ENCODE data around the gene CAP1. TPM values are rescaled to one million over a fixed set of nuclear protein-coding genes. Genes with fewer than 3 reads are reported as not detected.

Gene CAP1
- 100 to 1,000 TPM; 241 to 608 (median 402) TPM for total RNA-seq
- polyA plus RNA-seq = 100 to 1,000 TPM; 124 to 200 (median 182) TPM
- long read RNA-seq, donor 1, transcript CAP1-217 (5 exons, 856 nt) = minor isoform, 6 of 56 reads
- long read RNA-seq, donor 1, transcript CAP1-203 (13 exons, 3,105 nt) = minor isoform, 8 of 56 reads
- long read RNA-seq, donor 1, transcript CAP1-202 (13 exons, 1,496 nt) = minor isoform, 5 of 56 reads
- long read RNA-seq, donor 1, transcript CAP1-206 (13 exons, 2,217 nt) = major isoform, 16 of 56 reads
- long read RNA-seq, donor 1, partial matches to known transcripts = 9 of 56 reads
- long read RNA-seq, donor 1, other reads (novel, unspliced or antisense) = 7 of 56 reads
- long read RNA-seq, donor 2, transcript CAP1-206 (13 exons, 2,217 nt) = major isoform, 10 of 41 reads
- long read RNA-seq, donor 2, transcript CAP1-203 (13 exons, 3,105 nt) = minor isoform, 7 of 41 reads
- long read RNA-seq, donor 2, transcript CAP1-202 (13 exons, 1,496 nt) = major isoform, 10 of 41 reads
- long read RNA-seq, donor 2, partial matches to known transcripts = 11 of 41 reads
- long read RNA-seq, donor 2, other reads (novel, unspliced or antisense) = 0 of 41 reads

DNA sequence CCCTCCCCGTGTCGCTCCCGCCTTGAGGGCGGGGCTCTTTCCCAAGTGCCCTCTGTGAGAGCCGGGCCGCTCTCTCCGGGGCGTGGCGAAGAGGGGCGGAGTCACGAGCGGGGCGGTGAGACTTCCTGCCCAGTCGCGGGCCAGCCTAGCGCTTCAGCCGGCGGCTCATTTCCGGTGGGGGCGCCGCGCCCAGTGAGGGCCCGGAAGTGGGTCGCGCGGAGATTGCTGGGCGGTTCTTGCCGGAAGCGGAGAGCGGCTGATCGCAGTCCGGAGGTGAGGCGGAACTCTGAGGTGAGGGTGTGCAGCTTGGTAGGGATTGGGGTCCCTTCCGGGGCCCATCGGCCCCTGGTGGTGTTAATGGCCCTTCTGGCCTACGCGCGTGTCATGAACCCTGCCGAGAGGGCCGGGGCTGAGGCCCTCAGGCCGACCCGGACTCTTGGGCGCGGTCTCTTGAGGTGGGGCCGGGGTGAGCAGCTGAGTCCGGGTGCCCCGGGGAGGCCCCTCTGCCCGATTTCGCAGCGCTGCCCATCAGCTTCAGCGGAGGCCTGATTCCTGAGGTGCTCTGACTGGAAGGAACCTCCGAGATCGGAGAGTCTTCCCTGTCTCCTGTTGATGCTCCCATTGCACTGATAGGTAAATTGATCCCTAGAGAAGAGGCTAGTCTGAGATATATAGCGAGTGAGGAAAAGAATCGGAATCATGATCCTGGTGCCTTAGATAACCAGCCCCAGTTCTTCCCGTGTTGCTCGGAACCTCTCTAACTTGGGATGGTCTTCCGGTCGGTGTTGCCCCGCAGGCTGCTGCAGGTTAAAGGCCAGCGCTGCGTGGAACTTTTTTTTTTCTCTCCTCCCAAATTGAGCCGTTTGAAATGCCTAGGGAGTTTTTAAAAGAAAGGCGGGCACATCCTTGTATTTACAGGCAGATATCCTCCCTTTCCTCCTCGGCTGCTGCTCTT, at the start of gene CAP1:
Gene CAP1, plus strand, starts transcription at position 219 of the 955 bp plus-strand sequence. CDS start 18,618 bp downstream, outside the sequence.
- DNase-seq = peak; percentile 100
- intact Hi-C loops (cut with DNase I; ENCODE audit: low total_unique reads) = no loop called here
- Histone ChIP-seq H3K36me3 (peaks cover 0 to 28% (median 3%) of the 10 kb centered on the region in 6 donors), H3K27ac (peak within 1 kb of the TSS; percentile 96 to 100 (median 98)), H3K27me3 (replicated peaks in 1 of 7) (no peaks in the 10 kb centered on the region), H3K4me1 (peaks cover 54 to 89% (median 84%) of the 10 kb centered on the region in 6 donors), H3K4me3 (peak within 1 kb of the TSS; percentile 65 to 99 (median 96)), H3K9me3 (no peaks in the 10 kb centered on the region)
- WGBS, 5 donors = 0 to 1% (median 1%) methylated on average over 27 to 65 of the region's 65 CpGs
- TF ChIP-seq POLR2AphosphoS5 (IDR thresholded peaks at IDR 0.05) (peak; percentile 93 to 99 (median 94)), CTCF (IDR thresholded peaks at IDR 0.05 in 8 of 11, conservative IDR thresholded peaks at IDR 0.05 in 3 of 11) (peak in 3 of 11 experiments; percentile 9 to 47 (median 32)), POLR2A (IDR thresholded peaks at IDR 0.05) (no peak)

DNA sequence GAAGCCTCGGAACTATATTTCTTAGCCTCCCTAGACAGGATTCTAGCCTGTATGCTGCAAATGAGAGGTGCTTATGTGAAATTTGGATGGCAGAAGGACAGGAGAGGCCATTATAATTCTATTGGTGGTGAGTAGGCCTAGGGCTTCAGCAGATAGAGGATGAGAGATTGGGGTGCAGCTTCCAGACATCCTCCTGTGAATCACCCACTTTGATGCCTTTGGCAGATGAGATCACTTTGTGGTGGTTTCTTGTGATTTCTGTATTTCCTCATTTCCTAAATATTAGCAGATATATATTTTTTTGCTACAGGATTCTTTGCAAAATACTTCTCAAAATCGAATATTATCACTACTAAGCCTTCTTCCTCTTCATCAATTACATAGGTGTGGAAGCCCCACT, 48.3 kb upstream of the CAP1 start:
- Histone ChIP-seq H3K4me1 (peaks cover 0 to 27% (median 13%) of the 10 kb centered on the region in 6 donors), H3K9me3 (no peaks in the 10 kb centered on the region), H3K4me3 (no peak overlapping the region), H3K27ac (no peak overlapping the region), H3K27me3 (replicated peaks in 1 of 7) (no peaks in the 10 kb centered on the region), H3K36me3 (no peaks in the 10 kb centered on the region)
- TF ChIP-seq POLR2A (IDR thresholded peaks at IDR 0.05) (no peak), POLR2AphosphoS5 (IDR thresholded peaks at IDR 0.05) (no peak), CTCF (IDR thresholded peaks at IDR 0.05 in 8 of 11, conservative IDR thresholded peaks at IDR 0.05 in 3 of 11) (no peak)
- DNase-seq = no peak
- 56 to 72% (median 68%) methylated on average over 2 of the region's 2 CpGs for WGBS, 5 donors
- intact Hi-C loops (cut with DNase I; ENCODE audit: low total_unique reads) = no loop called here

DNA sequence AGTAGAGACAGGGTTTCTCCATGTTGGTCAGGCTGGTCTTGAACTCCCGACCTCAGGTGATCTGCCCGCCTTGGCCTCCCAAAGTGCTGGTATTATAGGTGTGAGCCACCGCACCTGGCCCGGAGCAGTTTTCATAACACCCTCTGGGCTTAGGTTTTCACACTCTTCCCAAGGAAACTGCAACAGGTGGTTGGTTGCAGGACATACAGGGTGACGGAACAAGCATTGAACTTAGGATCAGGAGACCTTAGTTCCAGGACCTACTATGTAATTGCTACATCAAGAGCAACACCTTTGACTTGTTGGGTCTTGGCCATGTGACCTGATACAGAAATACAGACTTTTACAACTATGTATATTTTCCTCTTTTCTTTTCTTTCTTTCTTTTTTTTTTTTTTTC, 47.6 kb upstream of the CAP1 start:
- no peaks in the 10 kb centered on the region for H3K9me3 ChIP-seq
- no peaks in the 10 kb centered on the region for H3K27me3 ChIP-seq (replicated peaks in 1 of 7)
- intact Hi-C loops (cut with DNase I; ENCODE audit: low total_unique reads) = no loop called here
- H3K4me1 ChIP-seq = peaks cover 0 to 27% (median 13%) of the 10 kb centered on the region in 6 donors
- H3K27ac ChIP-seq = no peak overlapping the region
- H3K36me3 ChIP-seq = no peaks in the 10 kb centered on the region
- TF ChIP-seq POLR2AphosphoS5 (IDR thresholded peaks at IDR 0.05) (no peak), POLR2A (IDR thresholded peaks at IDR 0.05) (no peak), CTCF (IDR thresholded peaks at IDR 0.05 in 8 of 11, conservative IDR thresholded peaks at IDR 0.05 in 3 of 11) (no peak)
- 92 to 97% (median 94%) methylated on average over 5 of the region's 5 CpGs for WGBS, 5 donors
- DNase-seq = no peak
- H3K4me3 ChIP-seq = no peak overlapping the region
